Measurements from ENCODE around the gene PLCZ1. TPM values are rescaled to one million over a fixed set of nuclear protein-coding genes. Genes with fewer than 3 reads are reported as not detected.

The PLCZ1 gene
- total RNA-seq, 4 donors from 2014 or later = not detected

DNA sequence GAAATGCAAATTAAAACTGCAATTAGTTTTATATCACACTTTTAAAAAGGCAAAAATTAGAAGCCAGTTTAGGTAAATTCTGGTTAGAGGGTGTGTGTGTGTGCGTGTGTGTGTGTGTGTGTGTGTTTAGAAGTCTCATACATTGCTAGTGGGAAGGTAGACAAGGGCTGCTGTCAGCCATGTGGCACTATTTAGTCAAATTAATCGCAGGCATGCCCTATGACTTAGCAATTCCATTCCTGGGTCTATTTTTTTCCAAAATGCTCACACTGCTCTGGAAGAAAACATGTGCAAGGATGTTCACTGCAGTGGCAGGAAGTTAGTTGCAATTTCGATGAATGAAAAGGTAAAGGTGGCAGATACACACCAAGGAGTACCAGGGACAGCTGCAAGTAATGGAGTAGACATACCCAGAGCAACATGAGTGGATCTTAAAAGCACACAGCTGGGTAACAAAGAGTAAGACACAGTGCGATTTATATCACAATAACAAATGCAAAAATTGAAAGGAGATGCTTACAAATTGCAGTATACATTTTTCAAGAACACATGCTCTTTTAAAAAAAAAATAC lies 11.7 kb upstream of the PLCZ1 start:
- no peaks in the 10 kb centered on the region for H3K9me3 ChIP-seq
- H3K27me3 ChIP-seq = no peaks in the 10 kb centered on the region
- peaks cover 6 to 7% of the 10 kb centered on the region in 2 donors for H3K4me1 ChIP-seq
- no peak for TF ChIP-seq POLR2A (IDR thresholded peaks at IDR 0.05)
- TF ChIP-seq, protein P1, sequence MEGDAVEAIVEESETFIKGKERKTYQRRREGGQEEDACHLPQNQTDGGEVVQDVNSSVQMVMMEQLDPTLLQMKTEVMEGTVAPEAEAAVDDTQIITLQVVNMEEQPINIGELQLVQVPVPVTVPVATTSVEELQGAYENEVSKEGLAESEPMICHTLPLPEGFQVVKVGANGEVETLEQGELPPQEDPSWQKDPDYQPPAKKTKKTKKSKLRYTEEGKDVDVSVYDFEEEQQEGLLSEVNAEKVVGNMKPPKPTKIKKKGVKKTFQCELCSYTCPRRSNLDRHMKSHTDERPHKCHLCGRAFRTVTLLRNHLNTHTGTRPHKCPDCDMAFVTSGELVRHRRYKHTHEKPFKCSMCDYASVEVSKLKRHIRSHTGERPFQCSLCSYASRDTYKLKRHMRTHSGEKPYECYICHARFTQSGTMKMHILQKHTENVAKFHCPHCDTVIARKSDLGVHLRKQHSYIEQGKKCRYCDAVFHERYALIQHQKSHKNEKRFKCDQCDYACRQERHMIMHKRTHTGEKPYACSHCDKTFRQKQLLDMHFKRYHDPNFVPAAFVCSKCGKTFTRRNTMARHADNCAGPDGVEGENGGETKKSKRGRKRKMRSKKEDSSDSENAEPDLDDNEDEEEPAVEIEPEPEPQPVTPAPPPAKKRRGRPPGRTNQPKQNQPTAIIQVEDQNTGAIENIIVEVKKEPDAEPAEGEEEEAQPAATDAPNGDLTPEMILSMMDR (IDR thresholded peaks at IDR 0.05) = no peak
- 57 to 70% methylated on average over 4 of the region's 4 CpGs for WGBS, 2 donors
- no peak overlapping the region for H3K4me3 ChIP-seq (replicated peaks in 1 of 3)
- no peaks in the 10 kb centered on the region for H3K36me3 ChIP-seq
- intact Hi-C loops (cut with DNase I) = no loop called here
- DNase-seq = no peak
- no peak overlapping the region for H3K27ac ChIP-seq

DNA sequence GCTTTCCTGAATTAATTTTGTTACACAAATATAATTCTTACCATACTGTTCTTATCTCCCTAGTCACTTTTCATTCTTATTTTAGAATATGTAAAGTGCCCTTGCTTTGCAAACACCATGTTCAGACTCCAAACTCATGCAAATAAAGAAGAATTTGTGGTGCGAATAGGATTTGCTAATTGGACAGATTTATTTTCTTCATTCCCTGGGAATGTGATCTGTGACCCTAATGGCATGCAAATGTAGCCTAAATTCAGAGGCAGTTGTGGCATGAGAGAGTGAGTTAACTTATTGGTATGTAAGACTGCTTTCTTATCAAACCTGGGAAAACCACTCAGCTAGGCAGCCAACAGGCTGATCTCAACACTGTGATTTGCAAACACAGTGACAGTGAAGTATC lies 10.1 kb upstream of the PLCZ1 start:
- H3K4me1 ChIP-seq = no peaks in the 10 kb centered on the region
- H3K9me3 ChIP-seq = no peaks in the 10 kb centered on the region
- DNase-seq = no peak
- H3K4me3 ChIP-seq (replicated peaks in 1 of 3) = no peak overlapping the region
- WGBS, 2 donors = 89 to 90% methylated on average over 1 of the region's 1 CpG
- H3K36me3 ChIP-seq = no peaks in the 10 kb centered on the region
- no peaks in the 10 kb centered on the region for H3K27me3 ChIP-seq
- no peak for TF ChIP-seq POLR2A (IDR thresholded peaks at IDR 0.05)
- TF ChIP-seq, protein P1 (IDR thresholded peaks at IDR 0.05) = no peak
- H3K27ac ChIP-seq = no peak overlapping the region
- intact Hi-C loops (cut with DNase I) = no loop called here

DNA sequence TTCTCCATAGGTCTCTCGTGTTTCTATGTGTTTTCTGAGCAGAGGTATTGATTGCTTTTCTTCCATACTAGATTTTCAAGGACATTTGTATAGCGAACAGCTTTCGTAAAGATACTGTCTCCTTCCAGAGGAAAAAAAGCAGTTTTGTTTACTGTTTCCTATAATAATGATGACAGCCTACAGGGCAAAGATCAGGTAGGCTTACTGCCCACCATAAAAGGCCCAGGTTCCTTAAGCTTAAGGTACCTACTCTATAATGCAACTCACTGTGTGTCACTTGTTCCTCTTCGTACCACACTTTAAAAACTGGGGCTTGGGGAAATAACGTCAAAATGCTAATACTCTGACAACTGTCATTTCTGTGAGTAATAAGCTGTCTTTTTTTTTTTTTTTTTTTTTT lies 6.7 kb downstream of the PLCZ1 start:
- Histone ChIP-seq H3K27ac (no peak overlapping the region), H3K36me3 (no peaks in the 10 kb centered on the region), H3K4me3 (replicated peaks in 1 of 3) (no peak overlapping the region), H3K4me1 (no peaks in the 10 kb centered on the region), H3K27me3 (no peaks in the 10 kb centered on the region), H3K9me3 (no peaks in the 10 kb centered on the region)
- TF ChIP-seq POLR2A (IDR thresholded peaks at IDR 0.05) = no peak
- TF ChIP-seq, protein P1 (IDR thresholded peaks at IDR 0.05) = no peak
- no peak for DNase-seq
- intact Hi-C loops (cut with DNase I) = no loop called here
- WGBS, 2 donors = 77 to 86% methylated on average over 5 of the region's 5 CpGs

DNA sequence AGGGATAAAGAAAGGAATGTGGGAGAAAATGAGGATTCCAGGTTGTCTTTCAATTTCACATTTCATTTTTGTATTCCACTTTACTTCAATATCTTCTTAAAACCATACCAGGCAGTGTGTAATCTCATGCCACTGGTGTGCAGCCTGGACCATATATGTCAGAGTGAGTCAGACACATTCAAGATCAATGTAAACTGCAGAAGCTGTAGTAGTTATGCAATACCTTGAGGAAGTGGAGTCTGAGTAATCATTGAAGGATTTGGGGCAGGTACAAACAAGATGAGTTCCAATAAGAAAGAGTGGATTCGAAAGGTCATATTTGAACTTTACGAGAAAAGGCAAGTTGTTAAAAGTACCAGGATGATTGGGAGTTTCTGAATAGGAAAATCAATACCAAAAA lies 14.1 kb downstream of the PLCZ1 start:
- TF ChIP-seq, protein P1 (IDR thresholded peaks at IDR 0.05) = no peak
- no peak for TF ChIP-seq POLR2A (IDR thresholded peaks at IDR 0.05)
- intact Hi-C loops (cut with DNase I) = no loop called here
- Histone ChIP-seq H3K27me3 (no peaks in the 10 kb centered on the region), H3K9me3 (no peaks in the 10 kb centered on the region), H3K4me1 (no peaks in the 10 kb centered on the region), H3K36me3 (no peaks in the 10 kb centered on the region), H3K27ac (no peak overlapping the region), H3K4me3 (replicated peaks in 1 of 3) (no peak overlapping the region)
- 95 to 98% methylated on average over 2 of the region's 2 CpGs for WGBS, 2 donors
- DNase-seq = no peak

DNA sequence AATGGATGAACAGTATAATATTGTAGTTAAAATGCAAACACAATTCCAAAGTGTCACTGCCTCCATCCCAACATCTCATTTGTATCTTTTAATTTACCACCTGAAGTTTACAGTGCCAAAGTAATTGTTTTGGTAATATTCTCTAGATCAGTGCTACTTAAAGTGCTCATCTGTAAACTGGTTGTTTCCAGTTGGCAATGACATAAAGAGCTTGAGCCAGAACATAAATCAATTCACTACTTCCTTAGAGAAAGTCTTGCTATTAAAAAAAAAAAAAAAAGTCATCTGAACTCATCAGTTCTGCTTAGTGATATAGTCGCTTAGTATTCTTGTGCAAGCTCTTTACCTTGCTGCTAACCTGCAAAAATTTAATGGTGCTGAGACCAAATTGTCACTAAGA lies 16.4 kb downstream of the PLCZ1 start:
- intact Hi-C loops (cut with DNase I) = no loop called here
- TF ChIP-seq POLR2A (IDR thresholded peaks at IDR 0.05) = no peak
- TF ChIP-seq, protein P1 (IDR thresholded peaks at IDR 0.05) = no peak
- 81 to 96% methylated on average over 1 of the region's 1 CpG for WGBS, 2 donors

More for the DNA sequence above, 16.4 kb downstream of the PLCZ1 start:
- H3K4me3 ChIP-seq (replicated peaks in 1 of 3) = no peak overlapping the region
- no peaks in the 10 kb centered on the region for H3K4me1 ChIP-seq
- DNase-seq = no peak
- H3K36me3 ChIP-seq = no peaks in the 10 kb centered on the region
- H3K27ac ChIP-seq = no peak overlapping the region
- no peaks in the 10 kb centered on the region for H3K9me3 ChIP-seq
- no peaks in the 10 kb centered on the region for H3K27me3 ChIP-seq

Measured in thyroid gland (tissue), 4 donors.